Measurements from ENCODE around the gene MYO5A.

DNA sequence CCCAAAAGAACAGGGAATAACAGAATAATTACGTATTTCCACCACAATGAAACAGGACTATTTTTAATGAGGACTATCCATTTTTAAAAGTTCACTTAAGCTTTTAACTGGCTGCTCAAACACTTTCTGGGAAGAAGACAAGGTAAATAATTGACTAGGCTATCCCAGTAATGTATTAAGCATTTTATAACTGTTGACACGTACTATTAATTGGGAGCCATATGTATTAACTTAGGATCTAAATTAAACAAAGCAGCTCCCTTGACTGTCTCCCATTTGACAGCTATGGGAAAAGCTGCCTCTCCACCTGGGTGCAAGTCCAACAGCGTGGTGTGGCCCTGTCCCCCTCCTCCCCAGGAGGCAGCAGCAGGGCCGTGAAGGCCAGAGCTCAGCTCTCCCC lies 269.2 kb downstream of the MYO5A start:
- no peak for TF ChIP-seq GATA2 (IDR thresholded peaks at IDR 0.05; ENCODE audit: low read depth, low read length)
- TF ChIP-seq GATA3 (IDR thresholded peaks at IDR 0.05; ENCODE audit: low read depth, low read length): no peak
